MG63 (cell line): ENCODE data around the gene DAPK1. TPM values are rescaled to one million over a fixed set of nuclear protein-coding genes. Genes with fewer than 3 reads are reported as not detected.
"Not testable (repeated sequence)": the region's sequence is repeated elsewhere in the genome, so short reads cannot be mapped to it uniquely, and the experiment has no call there.

ENCODE experiments used
- DNase-seq: peaks from one replicate; pipeline ENCODE4 v3.0.0-alpha.2; 2020
- H3K27me3 ChIP-seq: fragments of 250-450 bp; sonication (Bioruptor Pico); 2 replicates; pipeline ENCODE4 v1.5.1; 2020; ENCODE audit warnings: mild to moderate bottlenecking, moderate library complexity
- H3K36me3 ChIP-seq: fragments of 250-450 bp; sonication (Bioruptor Pico); 2 replicates; pipeline ENCODE4 v1.5.1; 2020; ENCODE audit warnings: mild to moderate bottlenecking, moderate library complexity
- H3K4me3 ChIP-seq: fragments of 250-450 bp; sonication (Bioruptor Pico); 2 replicates; pipeline ENCODE4 v1.5.1; 2020; ENCODE audit warnings: mild to moderate bottlenecking, moderate library complexity
- H3K9me3 ChIP-seq: fragments of 250-450 bp; sonication (Bioruptor Pico); 2 replicates; pipeline ENCODE4 v1.5.1; 2020; ENCODE audit warnings: mild to moderate bottlenecking, moderate library complexity
- total RNA-seq: library from RNA; depleted of rRNA; stranded (reverse); fragments of >200 nt; shearing (Covaris generic); gene quantifications from 2 replicates; pipeline ENCODE4 v1.2.3, GENCODE V29; 2014; ENCODE audit warnings: low replicate concordance; rRNA removed

The DAPK1 gene
- total RNA-seq, 1 experiment from 2014 or later, result 36.4 TPM

- H3K4me3 ChIP-seq, result no peak overlapping the region
- H3K36me3 ChIP-seq, result no peaks in the 10 kb centered on the region
- H3K27me3 ChIP-seq, result no peaks in the 10 kb centered on the region
- no peak for DNase-seq
- peaks cover 14% of the 10 kb centered on the region for H3K9me3 ChIP-seq
These were observed 244.2 kb downstream of the DAPK1 start for GRCh38 chr9:87741891-87742290.

GRCh38 chr9:87742813-87743428 lies 245.3 kb downstream of the DAPK1 start:
- Histone ChIP-seq H3K27me3 (no peaks in the 10 kb centered on the region), H3K9me3 (peaks cover 14% of the 10 kb centered on the region), H3K36me3 (no peaks in the 10 kb centered on the region), H3K4me3 (no peak overlapping the region)
- no peak for DNase-seq

- not testable (repeated sequence) for H3K27me3 ChIP-seq, H3K4me3 ChIP-seq, DNase-seq, H3K36me3 ChIP-seq
- H3K9me3 ChIP-seq, result peaks cover 14% of the 10 kb centered on the region
These were observed 246.6 kb downstream of the DAPK1 start for GRCh38 chr9:87744247-87744646.

GRCh38 chr9:87746186-87746585 lies 248.5 kb downstream of the DAPK1 start:
- Histone ChIP-seq H3K27me3 (no peaks in the 10 kb centered on the region), H3K9me3 (peaks cover 14% of the 10 kb centered on the region), H3K36me3 (no peaks in the 10 kb centered on the region), H3K4me3 (no peak overlapping the region)
- DNase-seq, result no peak

GRCh38 chr9:87748881-87749280 lies 251.2 kb downstream of the DAPK1 start:
- no peak overlapping the region for H3K4me3 ChIP-seq
- no peaks in the 10 kb centered on the region for H3K27me3 ChIP-seq
- no peak for DNase-seq
- no peaks in the 10 kb centered on the region for H3K36me3 ChIP-seq
- H3K9me3 ChIP-seq, result peaks cover 3% of the 10 kb centered on the region; the same call in 1 of the 2 replicates

- no peak for DNase-seq
- no peak overlapping the region for H3K4me3 ChIP-seq
- no peaks in the 10 kb centered on the region for H3K36me3 ChIP-seq
- H3K9me3 ChIP-seq, result 0 out of 2 replicates have a peak, but pooled peaks cover 3% of the 10 kb centered on the region
- H3K27me3 ChIP-seq, result no peaks in the 10 kb centered on the region
These were observed 251.8 kb downstream of the DAPK1 start for GRCh38 chr9:87749335-87750035.

- no peaks in the 10 kb centered on the region for H3K27me3 ChIP-seq
- no peak overlapping the region for H3K4me3 ChIP-seq
- no peaks in the 10 kb centered on the region for H3K36me3 ChIP-seq
- 0 out of 2 replicates have a peak, but pooled peaks cover 3% of the 10 kb centered on the region for H3K9me3 ChIP-seq
- no peak for DNase-seq
These were observed 253.1 kb downstream of the DAPK1 start for GRCh38 chr9:87750726-87751125.

- no peak for DNase-seq
- Histone ChIP-seq H3K27me3 (no peaks in the 10 kb centered on the region), H3K9me3 (0 out of 2 replicates have a peak, but pooled peaks cover 3% of the 10 kb centered on the region), H3K4me3 (no peak overlapping the region), H3K36me3 (no peaks in the 10 kb centered on the region)
These were observed 253.8 kb downstream of the DAPK1 start for GRCh38 chr9:87751423-87751822.

- no peak for DNase-seq
- H3K4me3 ChIP-seq, result no peak overlapping the region
- H3K36me3 ChIP-seq, result no peaks in the 10 kb centered on the region
- H3K27me3 ChIP-seq, result no peaks in the 10 kb centered on the region
- 0 out of 2 replicates have a peak, but pooled peaks cover 3% of the 10 kb centered on the region for H3K9me3 ChIP-seq
These were observed 254.2 kb downstream of the DAPK1 start for GRCh38 chr9:87751868-87752267.

- H3K27me3 ChIP-seq, result no peaks in the 10 kb centered on the region
- 0 out of 2 replicates have a peak, but pooled peaks cover 3% of the 10 kb centered on the region for H3K9me3 ChIP-seq
- H3K36me3 ChIP-seq, result no peaks in the 10 kb centered on the region
- H3K4me3 ChIP-seq, result no peak overlapping the region
- no peak for DNase-seq
These were observed 255.6 kb downstream of the DAPK1 start for GRCh38 chr9:87753313-87753712.

Other genes with a start within 250 kb of the DAPK1 start
- gene CTSL, start 228.3 kb downstream of the DAPK1 start, total RNA-seq, result 165 and 178 TPM in 2 replicates